GM18861 (cell line): ENCODE data around the gene CCDC13.

Experiments
- ATAC-seq: cut with Tn5 transposase; IDR thresholded peaks from one replicate; pipeline ENCODE4 v1.9.1; 2021; ENCODE audit not compliant: unreplicated experiment

Gene CCDC13

DNA sequence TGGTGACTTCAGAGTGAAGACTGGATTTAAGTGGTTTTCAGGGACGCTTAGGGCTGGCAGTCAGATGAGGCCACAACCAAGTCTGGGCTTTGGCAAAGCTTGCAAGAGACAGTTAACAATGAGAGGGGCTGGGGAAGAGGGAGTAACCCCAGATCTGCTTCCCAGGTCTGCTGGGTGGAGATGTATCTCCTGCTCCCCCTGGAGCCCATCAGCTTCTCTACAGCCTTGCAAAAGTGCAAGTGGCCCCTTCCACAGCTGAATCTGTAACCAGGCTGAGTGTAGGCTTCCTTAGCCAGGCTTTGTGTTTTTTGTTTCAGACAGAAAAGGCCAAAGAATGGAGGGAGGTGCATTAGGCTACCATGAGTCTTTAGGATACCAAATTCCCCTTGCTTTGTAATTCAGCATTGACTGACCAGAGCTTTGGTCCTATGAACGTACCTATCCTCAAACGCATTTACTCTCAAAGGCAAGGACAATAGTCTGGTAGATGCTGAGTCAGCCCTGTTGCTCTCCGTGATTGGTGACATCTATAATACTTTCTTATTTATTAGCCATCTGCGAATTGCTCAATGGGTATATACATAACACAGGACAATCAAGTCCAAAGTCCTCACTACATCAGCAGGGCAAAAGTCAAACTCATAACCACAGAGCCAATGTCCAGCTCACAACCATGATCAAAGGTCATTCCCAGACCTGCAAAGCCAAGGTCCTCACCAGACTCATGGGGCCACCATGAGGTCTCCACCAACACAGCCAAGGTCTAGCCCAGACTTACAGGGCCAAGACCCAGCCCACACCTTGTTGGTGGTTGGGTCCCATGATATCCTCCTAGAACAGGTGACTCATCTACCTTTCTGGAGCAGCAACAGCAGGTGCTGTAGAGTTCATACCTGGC, 17.1 kb downstream of the CCDC13 start:
- ATAC-seq = no peak

DNA sequence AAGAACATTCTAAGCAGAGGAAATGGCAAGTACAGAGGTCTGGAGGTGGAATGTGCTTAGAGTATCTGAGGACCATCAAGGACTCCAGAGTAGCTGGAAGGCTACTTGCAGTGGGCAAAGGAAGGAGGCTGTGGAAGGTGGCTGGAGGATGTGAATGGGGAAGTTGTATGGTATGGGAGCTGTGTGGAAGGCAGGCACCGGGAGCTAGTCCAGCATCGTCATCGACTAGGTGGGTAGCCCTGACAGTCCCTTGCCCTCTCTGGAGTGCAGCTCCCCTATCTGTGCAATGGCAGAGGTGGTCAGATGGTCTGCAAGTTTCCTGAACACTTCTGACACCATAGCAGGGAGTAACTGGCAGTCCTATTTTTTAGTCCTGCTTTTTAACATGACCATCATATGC, 19.3 kb downstream of the CCDC13 start:
- no peak for ATAC-seq

DNA sequence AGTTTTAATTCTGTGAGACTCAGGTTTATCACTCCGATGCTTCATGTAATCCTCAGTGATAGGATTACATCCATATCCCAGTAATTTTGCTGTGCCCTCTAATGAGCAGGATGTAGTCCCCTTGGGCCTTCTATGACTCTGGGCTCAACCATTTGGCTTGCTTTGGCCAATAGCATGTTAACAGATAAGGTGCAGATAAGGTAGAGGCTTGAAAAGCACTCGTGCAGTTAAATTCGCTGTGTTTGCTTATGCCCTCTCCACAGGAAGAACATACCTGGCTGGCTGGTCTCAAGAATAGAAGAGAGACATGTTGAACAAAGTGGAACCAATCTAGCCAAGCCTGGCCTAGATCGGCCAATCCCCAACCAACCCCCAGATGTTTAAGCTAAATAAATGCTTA, 20.1 kb downstream of the CCDC13 start:
- no peak for ATAC-seq

DNA sequence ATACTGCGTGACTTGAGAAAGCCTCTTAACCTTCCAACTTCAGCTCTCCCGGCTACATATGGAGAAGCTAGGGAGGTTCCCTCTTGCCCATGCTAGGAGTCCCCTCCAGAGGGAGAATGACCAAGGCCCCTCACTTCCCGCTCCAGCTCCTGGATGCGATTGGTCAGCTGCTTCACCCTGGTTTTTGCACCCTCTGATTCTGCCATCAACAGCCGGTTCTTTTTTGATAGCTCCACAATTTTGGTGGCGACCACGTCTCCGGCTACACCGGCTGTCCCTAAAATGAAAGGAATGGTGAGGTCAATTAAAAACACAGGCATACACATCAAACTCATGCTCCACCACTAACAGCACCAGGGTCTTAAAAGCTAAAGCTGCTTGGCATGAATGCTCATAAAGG, 20.6 kb downstream of the CCDC13 start:
- no peak for ATAC-seq

DNA sequence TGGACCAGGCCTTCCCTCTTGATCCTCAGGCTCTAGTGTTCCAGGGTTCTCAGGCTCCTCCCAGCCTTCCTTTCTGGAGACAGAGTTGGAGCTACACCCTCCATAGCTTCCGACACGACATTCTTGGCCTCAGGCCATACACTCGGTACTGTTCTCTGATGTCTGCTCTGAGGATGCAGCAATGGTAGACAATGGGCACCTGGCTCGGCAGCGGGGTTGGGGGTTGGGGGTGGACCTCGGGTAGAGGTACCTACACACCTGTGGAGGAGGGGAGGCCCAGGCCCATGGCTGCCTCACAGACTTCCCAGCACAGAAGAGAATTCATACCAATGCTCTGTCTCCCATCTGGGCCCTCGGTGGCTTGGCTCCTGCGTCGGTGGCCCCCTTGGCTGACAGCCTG, 21.4 kb downstream of the CCDC13 start:
- ATAC-seq = no peak

DNA sequence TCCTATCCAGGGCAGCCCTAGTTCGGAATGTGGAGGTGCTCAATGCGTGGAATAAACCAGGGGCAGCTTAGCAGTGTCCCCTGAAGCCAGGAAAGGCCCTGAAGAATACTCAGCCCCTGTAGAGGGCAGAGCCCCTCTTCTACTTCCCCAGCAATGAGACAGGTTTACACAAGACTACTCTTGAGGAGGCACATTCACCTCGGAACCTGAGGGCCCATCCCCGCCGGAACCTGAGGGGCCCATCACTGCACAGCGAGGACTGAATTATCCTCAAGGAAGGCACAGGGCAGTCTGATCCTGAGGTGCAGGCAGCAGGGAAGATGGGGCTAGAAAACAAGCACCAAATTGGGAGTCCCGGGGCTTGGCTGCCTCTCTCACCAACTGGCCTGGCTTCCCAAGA, 22.2 kb downstream of the CCDC13 start:
- ATAC-seq = no peak

DNA sequence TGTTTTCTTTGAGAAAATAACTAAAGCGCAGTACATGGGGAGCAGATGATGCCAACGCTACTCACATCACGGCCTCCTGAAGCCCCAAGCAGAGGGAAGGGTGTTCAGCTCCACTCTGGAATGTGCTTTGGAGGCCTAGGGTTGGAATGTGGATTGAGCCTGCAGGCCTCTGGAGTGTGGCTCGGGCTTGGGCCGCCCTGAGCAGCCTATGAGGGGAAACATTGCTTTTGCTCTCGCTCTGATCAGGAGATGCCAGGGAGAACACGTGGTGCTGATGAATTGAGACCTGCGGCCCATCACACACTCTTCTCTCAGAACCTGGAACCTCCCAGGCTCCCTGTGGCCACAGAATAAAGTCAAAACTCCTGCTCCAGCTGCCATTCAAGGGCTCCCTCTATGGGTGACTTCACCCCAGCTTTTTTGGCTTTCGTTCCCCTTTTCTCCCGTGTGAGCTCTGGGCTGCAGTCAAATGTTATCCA, 23.3 kb downstream of the CCDC13 start:
- ATAC-seq = no peak

DNA sequence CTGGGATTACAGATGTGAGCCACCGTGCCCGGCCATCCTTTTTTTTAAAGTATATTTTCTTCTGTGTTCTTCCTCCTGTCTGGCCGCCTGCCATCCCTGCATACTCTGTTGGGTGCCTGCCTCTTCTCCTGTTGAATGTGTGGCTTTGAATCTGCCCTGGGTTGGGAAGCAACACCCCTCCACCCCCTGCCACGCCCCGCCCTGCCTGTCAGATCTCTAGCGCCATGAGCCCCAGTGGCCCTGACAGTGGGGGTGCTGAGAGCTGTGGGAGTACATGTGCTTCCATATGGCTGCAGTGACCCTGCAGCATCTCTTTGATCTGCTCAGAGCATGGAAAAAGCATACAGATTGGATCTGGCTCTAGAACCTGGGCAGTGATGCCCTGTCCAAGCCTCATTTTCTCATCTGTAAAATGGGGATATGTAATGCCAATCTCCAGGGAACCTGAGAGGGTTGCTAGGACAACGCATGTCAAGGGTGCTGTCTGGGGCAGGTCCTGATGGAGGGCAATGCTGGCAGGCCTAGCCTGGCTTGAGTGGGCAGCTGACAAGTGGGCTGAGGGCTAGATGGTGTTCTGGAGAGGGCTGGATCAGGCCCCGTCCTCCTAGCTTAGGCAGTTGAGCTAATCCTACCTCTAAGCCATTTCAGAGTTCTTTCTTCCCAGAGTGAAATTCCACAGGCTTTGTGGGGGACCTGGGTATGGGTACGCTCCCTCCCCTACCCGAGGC, 23.9 kb downstream of the CCDC13 start:
- no peak for ATAC-seq

DNA sequence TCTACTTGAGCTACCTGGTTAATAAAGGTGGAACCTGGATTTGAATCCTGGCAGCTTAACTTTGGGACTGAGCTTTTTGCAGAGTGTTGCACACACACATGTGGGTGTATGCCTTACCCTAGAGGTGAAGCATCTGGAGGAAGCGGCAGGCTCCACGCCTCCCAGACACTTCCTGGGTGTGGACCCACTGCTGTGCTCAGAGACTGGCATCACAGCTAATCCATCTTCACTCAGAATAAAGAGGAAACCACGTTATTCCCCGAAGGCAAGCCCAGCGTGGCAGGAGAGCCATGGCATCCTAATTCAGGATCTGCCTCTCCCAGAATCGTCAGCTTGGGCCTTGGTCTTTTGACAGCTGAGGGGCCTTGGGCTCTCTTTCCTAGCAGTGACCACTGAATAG, 25.5 kb downstream of the CCDC13 start:
- ATAC-seq = no peak

DNA sequence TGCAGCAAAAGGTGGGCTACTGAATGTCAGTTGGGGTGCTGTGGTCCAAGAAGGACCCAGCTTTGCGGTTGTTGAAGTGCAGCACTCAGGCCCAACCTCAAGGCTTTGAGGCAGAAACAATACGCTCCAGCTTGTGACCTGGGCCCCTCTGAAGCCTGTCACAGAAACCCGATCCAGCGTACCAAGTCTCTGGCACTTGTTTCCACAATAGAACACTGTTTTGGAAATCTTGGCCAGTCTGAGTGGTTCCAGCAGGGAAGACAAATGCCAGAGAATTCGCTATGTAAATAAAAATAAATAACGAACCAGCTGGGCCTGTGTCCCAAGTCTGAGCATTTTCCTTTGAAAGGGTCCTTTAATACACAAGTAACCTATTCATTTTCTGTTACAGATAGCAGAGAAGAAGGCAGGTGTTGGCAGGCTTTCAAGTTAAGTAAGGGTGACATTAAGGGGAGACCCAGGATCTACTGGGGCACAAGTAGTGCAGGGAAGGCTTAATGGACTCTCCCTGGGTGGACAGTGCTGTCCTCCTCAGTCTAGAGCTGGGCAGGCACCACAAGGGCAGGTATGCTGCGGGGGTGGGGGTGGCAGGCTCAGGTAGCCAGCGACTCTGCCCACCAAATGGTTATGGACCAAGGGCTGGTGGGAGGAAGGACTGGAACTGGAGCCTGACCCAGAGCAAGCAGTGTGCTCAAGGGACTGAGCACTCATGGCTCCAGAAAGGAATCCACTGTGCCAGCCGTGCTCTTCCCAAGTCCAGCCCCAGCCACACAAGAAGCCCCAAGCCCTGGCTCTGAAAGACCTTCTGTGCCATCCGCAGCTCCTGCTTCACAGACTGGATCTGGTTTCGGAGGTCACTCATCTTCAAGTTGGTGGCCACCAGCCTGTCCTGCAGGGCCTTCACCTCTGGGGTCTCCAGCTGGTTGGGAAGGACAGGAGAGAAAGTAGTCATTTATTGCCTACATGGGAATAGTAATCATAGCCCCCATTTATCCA, 26.3 kb downstream of the CCDC13 start:
- ATAC-seq = no peak

DNA sequence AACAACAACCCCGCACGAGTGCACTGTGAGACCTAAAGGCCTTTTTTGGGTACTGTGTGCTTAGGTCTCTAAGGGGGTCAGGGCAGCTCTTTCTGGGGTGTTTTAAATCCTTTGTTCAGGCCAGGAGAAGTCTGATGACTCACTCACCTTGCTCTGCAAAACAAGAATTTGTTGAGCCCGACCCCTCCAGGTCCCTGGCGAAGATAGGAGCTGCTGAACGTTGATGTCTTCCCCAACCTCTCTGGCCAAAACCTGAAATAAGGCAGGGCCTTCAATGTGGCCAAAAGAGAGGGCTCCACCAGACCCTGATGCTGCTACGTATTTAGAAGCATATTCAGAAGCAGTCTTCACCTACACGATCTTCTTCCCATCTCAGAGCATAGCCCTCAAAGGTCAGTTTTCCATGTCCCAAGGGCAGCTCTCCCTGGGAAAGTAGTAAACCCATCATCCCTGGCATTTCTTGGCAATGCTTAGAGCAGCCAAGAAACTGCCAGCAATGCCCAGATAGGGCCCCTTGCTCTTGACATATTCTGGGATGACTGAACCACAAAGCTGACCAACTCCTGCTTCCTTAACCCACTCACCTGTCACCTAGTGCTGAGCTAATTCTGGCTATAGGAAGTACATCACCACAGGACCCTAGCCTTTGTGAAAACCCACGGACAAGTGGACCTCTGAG, 27.1 kb downstream of the CCDC13 start:
- no peak for ATAC-seq

DNA sequence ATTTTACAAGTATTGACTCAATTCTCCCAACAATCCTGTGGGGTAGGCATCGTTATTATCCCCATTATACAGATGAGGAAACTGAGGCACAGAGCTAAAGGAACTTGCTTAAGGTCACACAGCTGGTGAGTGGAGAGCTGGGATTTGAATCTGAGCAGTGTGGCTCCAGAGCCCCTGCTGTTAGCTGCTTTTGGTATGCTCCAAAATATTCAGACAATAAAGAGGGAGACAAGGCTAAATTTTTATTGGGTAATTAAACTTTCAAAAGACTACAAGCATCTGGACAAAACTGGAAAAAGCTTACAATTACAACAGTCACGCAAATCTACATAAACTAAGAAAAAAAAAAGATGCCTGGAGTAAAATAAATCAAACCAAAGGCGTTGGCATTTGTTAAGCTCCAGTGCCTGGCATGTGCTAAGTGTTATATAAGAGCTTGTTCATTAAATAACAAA, 27.7 kb downstream of the CCDC13 start:
- ATAC-seq = no peak

DNA sequence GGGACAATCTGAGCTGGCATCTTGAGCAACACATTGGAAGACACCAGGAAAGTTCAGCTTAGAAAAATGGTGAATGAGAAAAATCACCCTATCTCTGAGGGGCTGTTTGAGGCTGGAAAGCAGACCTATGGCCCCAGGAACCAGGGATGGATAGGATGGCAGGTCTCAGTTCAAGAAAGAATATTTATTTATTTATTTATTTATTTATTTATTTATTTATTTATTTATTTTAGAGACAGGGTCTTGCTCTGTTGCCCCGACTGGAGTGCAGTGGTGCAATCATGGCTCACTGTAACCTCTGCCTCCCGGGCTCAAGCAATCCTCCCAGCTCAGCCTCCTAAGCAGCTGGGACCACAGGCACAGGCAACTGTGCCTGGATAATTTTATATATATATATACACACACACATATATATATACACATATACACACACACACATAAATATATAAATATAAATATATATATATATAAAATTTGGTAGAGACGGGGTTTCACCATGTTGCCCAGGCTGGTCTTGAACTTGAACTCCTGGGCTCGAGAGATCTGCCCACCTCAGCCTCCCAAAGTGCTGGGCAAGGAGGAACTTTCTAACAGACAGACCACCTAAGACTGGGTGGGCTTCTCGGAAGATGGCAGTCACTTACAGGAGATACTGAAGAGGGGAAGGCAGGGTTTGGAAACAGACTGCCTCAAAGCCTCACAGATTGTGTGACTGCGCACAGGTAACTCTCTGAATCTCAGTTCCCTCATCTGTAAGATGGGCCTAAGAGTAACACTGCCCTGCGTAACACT, 29.7 kb downstream of the CCDC13 start:
- no peak for ATAC-seq

DNA sequence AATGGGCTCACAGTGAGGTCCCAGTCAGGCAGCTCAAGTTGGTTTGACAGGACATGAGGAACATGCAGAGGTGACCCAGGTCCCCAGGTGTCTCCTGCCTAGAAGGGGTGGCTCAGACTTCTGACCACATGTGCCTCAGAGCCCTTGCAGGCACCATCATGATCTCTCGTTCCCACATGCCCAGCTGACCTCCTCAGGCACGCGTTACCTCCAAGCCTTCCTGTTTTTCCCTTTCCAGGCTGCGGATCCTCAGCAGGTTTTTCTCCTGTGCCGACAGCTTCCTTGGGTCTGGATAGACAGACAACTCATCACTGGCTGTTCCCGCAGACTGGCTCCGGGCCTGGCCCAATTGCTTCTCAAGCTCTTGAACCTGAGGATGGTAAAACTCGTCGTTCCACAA, 30.4 kb downstream of the CCDC13 start:
- no peak for ATAC-seq

DNA sequence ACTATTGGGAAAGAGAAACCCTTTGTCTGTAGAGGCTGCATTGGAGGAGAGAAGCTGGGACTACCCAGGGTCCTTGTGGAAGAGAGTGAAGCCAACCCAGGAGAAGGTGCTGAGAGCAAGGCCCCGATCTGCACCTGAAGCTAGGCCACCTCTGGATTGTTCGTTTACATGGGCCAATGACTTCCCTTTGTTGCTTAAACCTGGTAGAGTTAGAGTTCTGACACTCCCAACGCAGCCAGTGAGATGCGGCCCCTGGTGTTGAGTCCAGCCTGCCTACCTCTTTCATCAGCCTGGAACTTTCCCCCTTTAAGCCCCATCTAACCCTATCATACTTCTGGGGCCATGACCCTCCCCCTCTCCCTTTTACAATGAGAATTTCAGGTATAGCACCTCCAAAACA, 30.8 kb downstream of the CCDC13 start:
- ATAC-seq = no peak

DNA sequence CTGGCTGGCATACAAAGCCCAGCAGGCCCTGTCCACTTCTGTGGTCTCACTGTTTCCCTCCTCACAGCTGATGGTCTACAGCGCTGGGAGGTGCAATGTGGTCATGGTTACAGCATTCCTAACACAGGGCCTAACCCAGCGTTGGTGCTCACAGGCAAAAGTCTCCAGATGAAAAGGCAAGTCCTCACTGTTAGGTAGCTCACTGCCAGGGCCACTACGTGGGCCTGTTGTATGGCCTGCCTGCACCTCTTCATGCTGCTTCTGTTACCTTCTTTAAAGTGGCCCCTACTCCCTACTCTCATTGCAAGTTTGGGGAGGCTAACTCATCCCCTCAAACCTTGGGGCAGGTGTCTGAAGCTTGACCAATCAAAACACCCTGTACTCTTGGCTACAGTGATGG, 31.3 kb downstream of the CCDC13 start:
- no peak for ATAC-seq

DNA sequence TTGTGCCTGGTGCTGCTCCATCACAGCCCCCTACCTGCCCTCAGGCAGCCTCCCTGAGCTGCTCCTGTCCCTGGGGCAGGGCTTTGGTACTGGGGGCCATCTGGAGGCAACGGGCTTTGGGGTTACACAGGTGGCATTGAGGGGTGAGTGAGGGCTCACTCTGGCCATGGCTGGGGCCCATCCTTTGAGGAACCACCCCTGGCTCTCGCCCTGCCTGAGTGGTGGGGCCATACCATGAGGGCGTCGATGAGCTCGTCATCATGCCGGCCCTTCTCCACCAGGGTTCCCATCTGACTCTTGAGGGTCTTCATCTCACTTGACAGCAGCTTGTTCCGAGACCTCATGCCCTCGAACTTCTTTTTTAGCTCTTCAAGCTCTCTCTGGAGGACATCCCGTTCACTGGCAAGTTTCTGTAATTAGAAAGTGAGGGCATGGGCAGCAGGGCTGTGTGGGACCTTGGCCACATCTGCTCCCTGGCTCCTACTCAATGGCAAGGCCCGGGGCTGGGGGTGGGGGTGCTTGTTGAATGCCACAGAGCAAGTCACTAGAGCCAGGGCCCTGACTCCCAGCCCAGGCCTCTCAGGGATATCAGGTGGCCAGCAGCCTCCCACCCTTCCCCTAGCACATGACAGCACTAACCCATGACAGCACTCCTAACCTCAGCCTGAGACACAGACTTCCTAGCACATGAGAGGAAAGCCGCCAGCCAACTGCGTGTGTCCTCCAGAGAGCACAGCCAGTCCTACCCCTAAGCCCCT, 33.5 kb downstream of the CCDC13 start:
- ATAC-seq = no peak

DNA sequence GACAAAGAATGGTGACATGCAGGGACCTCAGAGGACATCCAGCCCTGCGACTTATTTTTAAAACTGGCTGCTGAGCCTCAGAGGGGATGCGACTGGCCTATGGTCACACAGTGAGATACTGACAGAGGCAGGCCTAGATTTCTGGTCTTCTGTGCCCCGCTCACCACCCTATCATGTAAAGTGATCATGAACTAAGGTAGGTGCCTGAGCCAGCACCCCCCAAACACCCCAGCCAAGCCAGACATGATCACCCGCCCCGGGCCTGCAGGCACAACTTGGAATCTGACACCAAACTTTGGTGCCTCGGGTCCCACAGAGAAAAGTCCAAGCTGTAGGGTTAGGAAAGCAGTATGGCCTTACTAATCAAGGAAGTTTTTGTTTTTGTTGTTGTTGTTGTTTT, 36.5 kb downstream of the CCDC13 start:
- ATAC-seq = no peak

DNA sequence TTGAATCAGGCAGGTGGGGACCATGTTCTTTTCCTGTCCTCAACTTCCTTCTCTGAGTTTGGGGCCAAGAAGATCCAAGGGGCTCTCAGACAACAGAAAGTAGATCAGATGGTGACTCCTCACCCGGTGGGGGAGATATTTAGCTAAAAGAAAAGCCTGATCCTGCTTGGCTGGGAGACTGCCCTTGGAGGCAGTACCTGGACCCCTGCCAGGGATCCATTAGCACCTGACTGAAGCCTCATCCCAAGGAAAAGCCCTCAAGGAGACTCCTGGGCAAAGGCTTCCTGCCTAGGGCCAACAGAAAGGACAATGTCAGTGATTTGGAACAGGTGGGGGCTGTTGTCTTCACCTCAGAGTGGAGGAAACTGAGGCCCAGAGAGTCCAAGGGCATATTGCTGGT, 37.0 kb downstream of the CCDC13 start:
- no peak for ATAC-seq
